Measurements from ENCODE around the gene NPL. TPM values are rescaled to one million over a fixed set of nuclear protein-coding genes. Genes with fewer than 3 reads are reported as not detected.

The NPL gene
- total and polyA plus RNA-seq, 2 of the 13 experiments (the other 11 are each of a cell fraction or from before 2014, with no cell fraction given), result 0.03 to 0.04 TPM

DNA sequence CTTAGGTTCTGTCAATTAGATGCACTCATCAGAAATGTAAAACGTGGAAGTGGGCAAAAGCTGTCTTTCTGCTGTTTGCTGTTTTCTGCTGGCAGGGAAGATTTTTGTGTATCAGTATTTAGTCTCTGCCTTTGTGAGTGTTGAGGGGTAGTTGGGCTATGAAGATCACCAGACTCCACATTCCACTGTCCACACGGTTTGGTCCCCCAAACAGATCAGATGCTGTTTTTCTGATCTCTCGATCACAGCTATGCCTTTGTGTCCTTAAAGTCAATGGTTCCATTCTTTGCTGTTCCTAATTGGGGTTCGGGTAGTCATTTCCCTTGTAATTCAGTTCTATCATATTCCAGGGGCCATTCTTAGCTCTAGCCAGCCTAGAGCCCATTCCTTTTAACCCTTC lies 27.0 kb upstream of the NPL start (continued):
- TF ChIP-seq, protein P1, sequence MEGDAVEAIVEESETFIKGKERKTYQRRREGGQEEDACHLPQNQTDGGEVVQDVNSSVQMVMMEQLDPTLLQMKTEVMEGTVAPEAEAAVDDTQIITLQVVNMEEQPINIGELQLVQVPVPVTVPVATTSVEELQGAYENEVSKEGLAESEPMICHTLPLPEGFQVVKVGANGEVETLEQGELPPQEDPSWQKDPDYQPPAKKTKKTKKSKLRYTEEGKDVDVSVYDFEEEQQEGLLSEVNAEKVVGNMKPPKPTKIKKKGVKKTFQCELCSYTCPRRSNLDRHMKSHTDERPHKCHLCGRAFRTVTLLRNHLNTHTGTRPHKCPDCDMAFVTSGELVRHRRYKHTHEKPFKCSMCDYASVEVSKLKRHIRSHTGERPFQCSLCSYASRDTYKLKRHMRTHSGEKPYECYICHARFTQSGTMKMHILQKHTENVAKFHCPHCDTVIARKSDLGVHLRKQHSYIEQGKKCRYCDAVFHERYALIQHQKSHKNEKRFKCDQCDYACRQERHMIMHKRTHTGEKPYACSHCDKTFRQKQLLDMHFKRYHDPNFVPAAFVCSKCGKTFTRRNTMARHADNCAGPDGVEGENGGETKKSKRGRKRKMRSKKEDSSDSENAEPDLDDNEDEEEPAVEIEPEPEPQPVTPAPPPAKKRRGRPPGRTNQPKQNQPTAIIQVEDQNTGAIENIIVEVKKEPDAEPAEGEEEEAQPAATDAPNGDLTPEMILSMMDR (CRISPR knock-in tag; IDR thresholded peaks at IDR 0.05), result no peak
- no peak for TF ChIP-seq ELF3 (CRISPR knock-in tag; IDR thresholded peaks at IDR 0.05)

DNA sequence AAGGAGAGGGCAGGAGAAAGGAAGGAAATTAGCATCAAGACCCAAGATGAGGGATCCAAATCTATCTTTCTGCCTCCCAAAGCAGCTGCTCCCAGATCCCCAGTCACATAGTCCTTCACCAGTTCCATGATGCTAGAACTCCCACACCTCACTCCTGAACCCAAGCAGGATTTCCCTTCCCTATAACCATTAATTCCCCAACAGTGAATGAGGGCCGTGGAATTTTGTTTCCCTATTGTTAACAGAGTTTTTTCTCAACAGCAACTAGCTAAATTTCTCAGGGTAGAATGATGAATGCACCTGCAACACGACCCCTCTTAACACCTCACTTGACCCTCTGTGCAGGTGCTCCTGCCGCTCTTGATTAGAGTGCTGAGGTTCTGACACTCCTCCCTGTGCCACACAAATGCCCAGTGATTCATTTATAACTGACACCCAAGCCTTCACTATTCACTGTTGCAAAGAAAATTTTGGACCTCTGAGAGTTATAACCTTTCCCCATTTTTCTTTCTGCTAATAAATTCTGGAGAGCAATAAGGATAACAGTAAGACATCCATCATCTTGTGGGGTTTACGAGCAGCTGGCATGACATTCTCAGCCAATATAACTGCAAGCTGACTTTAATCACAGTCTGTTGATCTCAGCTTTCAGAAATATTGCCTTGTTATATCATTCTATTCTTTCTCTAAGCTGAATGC lies 25.4 kb upstream of the NPL start:
- ATAC-seq (no peak), FAIRE-seq (no peak), DNase-seq (ENCODE audit: low spot score) (no peak)
- no peak overlapping the region for H2AFZ ChIP-seq (ENCODE audit: low read length)
- in situ Hi-C loops (cut with HindIII; ENCODE audit: extremely low pct_ligation_motif_present, low pct_unique_long_range_greater_than_20kb), result no loop called here
- H3K27me3 ChIP-seq (ENCODE audit: control insufficient read depth in 1 of 2, insufficient read depth in 2 of 2, low read length in 2 of 2), result no peaks in the 10 kb centered on the region; a peak in 2 of 5 replicates
- intact Hi-C loops (cut with micrococcal nuclease; ENCODE audit: unreplicated experiment), result no loop called here
- H3K9me3 ChIP-seq (ENCODE audit: low read length), result peaks cover 12% of the 10 kb centered on the region
- ChIA-PET CTCF (ENCODE audit: low intra/inter-chr PET ratio, low total read pairs) (no interaction called here), POLR2A (no interaction called here)
- 1% methylated on average over 4 of the region's 4 CpGs for WGBS (ENCODE audit: low lambda C conversion rate)
- H3K4me1 ChIP-seq (ENCODE audit: insufficient read depth, low read length), result no peaks in the 10 kb centered on the region
- H3K4me2 ChIP-seq (ENCODE audit: low read depth, low read length), result no peak overlapping the region
- no peaks in the 10 kb centered on the region for H3K79me2 ChIP-seq (ENCODE audit: insufficient read depth, low read length)
- BruUV-seq (replicated peaks), result no TSS peak
- H4K20me1 ChIP-seq (ENCODE audit: insufficient read depth, low read length), result no peaks in the 10 kb centered on the region
- no peak overlapping the region for H3K27ac ChIP-seq (ENCODE audit: extremely low read length, insufficient read depth, low read length)
- no peak overlapping the region for H3K4me3 ChIP-seq (replicated peaks in 1 of 3; ENCODE audit: insufficient read depth in 1 of 3, low read depth in 2 of 3, low read length in 3 of 3)
- no peak overlapping the region for H3K9ac ChIP-seq (ENCODE audit: insufficient read depth, low read depth, low read length)
- H3K36me3 ChIP-seq (replicated peaks in 1 of 2; ENCODE audit: control insufficient read depth in 1 of 2, insufficient read depth in 2 of 2, low read length in 2 of 2), result no peaks in the 10 kb centered on the region
- no peak for TF ChIP-seq ZNF572 (CRISPR knock-in tag; IDR thresholded peaks at IDR 0.05)
- TF ChIP-seq, protein P2, sequence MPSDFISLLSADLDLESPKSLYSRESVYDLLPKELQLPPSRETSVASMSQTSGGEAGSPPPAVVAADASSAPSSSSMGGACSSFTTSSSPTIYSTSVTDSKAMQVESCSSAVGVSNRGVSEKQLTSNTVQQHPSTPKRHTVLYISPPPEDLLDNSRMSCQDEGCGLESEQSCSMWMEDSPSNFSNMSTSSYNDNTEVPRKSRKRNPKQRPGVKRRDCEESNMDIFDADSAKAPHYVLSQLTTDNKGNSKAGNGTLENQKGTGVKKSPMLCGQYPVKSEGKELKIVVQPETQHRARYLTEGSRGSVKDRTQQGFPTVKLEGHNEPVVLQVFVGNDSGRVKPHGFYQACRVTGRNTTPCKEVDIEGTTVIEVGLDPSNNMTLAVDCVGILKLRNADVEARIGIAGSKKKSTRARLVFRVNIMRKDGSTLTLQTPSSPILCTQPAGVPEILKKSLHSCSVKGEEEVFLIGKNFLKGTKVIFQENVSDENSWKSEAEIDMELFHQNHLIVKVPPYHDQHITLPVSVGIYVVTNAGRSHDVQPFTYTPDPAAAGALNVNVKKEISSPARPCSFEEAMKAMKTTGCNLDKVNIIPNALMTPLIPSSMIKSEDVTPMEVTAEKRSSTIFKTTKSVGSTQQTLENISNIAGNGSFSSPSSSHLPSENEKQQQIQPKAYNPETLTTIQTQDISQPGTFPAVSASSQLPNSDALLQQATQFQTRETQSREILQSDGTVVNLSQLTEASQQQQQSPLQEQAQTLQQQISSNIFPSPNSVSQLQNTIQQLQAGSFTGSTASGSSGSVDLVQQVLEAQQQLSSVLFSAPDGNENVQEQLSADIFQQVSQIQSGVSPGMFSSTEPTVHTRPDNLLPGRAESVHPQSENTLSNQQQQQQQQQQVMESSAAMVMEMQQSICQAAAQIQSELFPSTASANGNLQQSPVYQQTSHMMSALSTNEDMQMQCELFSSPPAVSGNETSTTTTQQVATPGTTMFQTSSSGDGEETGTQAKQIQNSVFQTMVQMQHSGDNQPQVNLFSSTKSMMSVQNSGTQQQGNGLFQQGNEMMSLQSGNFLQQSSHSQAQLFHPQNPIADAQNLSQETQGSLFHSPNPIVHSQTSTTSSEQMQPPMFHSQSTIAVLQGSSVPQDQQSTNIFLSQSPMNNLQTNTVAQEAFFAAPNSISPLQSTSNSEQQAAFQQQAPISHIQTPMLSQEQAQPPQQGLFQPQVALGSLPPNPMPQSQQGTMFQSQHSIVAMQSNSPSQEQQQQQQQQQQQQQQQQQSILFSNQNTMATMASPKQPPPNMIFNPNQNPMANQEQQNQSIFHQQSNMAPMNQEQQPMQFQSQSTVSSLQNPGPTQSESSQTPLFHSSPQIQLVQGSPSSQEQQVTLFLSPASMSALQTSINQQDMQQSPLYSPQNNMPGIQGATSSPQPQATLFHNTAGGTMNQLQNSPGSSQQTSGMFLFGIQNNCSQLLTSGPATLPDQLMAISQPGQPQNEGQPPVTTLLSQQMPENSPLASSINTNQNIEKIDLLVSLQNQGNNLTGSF (CRISPR knock-in tag; IDR thresholded peaks at IDR 0.05), result no peak
- no peak for TF ChIP-seq NR1H2 (CRISPR knock-in tag; IDR thresholded peaks at IDR 0.05; ENCODE audit: borderline replicate concordance, low read depth)
- no peak for TF ChIP-seq ZNF841 (CRISPR knock-in tag; IDR thresholded peaks at IDR 0.05; ENCODE audit: borderline replicate concordance)
- TF ChIP-seq, protein P3, sequence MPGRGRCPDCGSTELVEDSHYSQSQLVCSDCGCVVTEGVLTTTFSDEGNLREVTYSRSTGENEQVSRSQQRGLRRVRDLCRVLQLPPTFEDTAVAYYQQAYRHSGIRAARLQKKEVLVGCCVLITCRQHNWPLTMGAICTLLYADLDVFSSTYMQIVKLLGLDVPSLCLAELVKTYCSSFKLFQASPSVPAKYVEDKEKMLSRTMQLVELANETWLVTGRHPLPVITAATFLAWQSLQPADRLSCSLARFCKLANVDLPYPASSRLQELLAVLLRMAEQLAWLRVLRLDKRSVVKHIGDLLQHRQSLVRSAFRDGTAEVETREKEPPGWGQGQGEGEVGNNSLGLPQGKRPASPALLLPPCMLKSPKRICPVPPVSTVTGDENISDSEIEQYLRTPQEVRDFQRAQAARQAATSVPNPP (CRISPR knock-in tag; IDR thresholded peaks at IDR 0.05), result no peak
- no peak for TF ChIP-seq ZBTB7B (CRISPR knock-in tag; IDR thresholded peaks at IDR 0.05)
- no peak for TF ChIP-seq ZNF441 (CRISPR knock-in tag; IDR thresholded peaks at IDR 0.05; ENCODE audit: borderline replicate concordance)
- no peak for TF ChIP-seq ZNF619 (CRISPR knock-in tag; IDR thresholded peaks at IDR 0.05)
- TF ChIP-seq, protein P4, sequence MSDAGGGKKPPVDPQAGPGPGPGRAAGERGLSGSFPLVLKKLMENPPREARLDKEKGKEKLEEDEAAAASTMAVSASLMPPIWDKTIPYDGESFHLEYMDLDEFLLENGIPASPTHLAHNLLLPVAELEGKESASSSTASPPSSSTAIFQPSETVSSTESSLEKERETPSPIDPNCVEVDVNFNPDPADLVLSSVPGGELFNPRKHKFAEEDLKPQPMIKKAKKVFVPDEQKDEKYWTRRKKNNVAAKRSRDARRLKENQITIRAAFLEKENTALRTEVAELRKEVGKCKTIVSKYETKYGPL (CRISPR knock-in tag; IDR thresholded peaks at IDR 0.05), result no peak
- TF ChIP-seq ZFYVE20 (CRISPR knock-in tag; IDR thresholded peaks at IDR 0.05; ENCODE audit: borderline replicate concordance, low read depth), result no peak
- TF ChIP-seq KAT8 (CRISPR knock-in tag; IDR thresholded peaks at IDR 0.05), result no peak

Data from HepG2 (cell line).